GM21737 (cell line): ENCODE results near the gene OPA1.

ENCODE experiments used
- ATAC-seq: cut with Tn5 transposase; IDR thresholded peaks from one replicate; pipeline ENCODE4 v1.9.1; 2021; ENCODE audit warnings: mild to moderate bottlenecking, moderate library complexity; ENCODE audit not compliant: unreplicated experiment

OPA1 gene

GRCh38 chr3:193592841-193593667, at the start of gene OPA1:
Gene OPA1, plus strand, starts transcription at chr3:193593208. Its CDS starts 170 bp downstream, at chr3:193593378.
- peak; percentile 96 for ATAC-seq

GRCh38 chr3:193544289-193544688, 48.7 kb upstream of the OPA1 start:
- ATAC-seq, result no peak

- ATAC-seq, result no peak
These were observed 47.7 kb upstream of the OPA1 start for GRCh38 chr3:193545304-193545703.

- ATAC-seq, result no peak
These were observed 46.9 kb upstream of the OPA1 start for GRCh38 chr3:193546129-193546528.

GRCh38 chr3:193548406-193548805, 44.6 kb upstream of the OPA1 start:
- ATAC-seq, result no peak

- ATAC-seq, result no peak
These were observed 40.1 kb upstream of the OPA1 start for GRCh38 chr3:193552923-193553322.

- no peak for ATAC-seq
These were observed 39.4 kb upstream of the OPA1 start for GRCh38 chr3:193553586-193553985.

- ATAC-seq, result no peak
These were observed 38.2 kb upstream of the OPA1 start, which contains the start of gene ATP13A4 for GRCh38 chr3:193554811-193555210. Gene ATP13A4, minus strand, starts transcription at chr3:193554895. Its CDS starts 96 bp downstream, at chr3:193554799.

GRCh38 chr3:193556841-193557240, 36.2 kb upstream of the OPA1 start:
- ATAC-seq, result no peak

- no peak for ATAC-seq
These were observed 33.9 kb upstream of the OPA1 start for GRCh38 chr3:193559100-193559499.

GRCh38 chr3:193560091-193560490, 32.9 kb upstream of the OPA1 start:
- no peak for ATAC-seq

GRCh38 chr3:193560870-193561269, 32.1 kb upstream of the OPA1 start:
- ATAC-seq, result no peak

- no peak for ATAC-seq
These were observed 29.6 kb upstream of the OPA1 start for GRCh38 chr3:193563426-193563825.

- ATAC-seq, result no peak
These were observed 29.0 kb upstream of the OPA1 start for GRCh38 chr3:193564012-193564411.

GRCh38 chr3:193569119-193569518, 23.9 kb upstream of the OPA1 start:
- no peak for ATAC-seq

- no peak for ATAC-seq
These were observed 20.5 kb upstream of the OPA1 start for GRCh38 chr3:193572426-193572908.

- no peak for ATAC-seq
These were observed 19.4 kb upstream of the OPA1 start for GRCh38 chr3:193573403-193574191.

GRCh38 chr3:193574488-193575070, 18.4 kb upstream of the OPA1 start:
- ATAC-seq, result no peak

GRCh38 chr3:193585530-193585929, 7.5 kb upstream of the OPA1 start:
- no peak for ATAC-seq

GRCh38 chr3:193586526-193586925, 6.5 kb upstream of the OPA1 start:
- no peak for ATAC-seq

- no peak for ATAC-seq
These were observed 3.9 kb upstream of the OPA1 start for GRCh38 chr3:193589129-193589528.
